Colon (tissue), 2 donors: ENCODE measurements around the gene SPEM3.

Experiments
- FAIRE-seq: peaks from 2 replicates; lab custom pipeline; 2012; peaks lifted over from hg19 to GRCh38; lab: Jason Lieb, UNC
- donor health status: control.
- donor health status: control.

The SPEM3 gene

GRCh38 chr17:7421186-7421585 lies 7.5 kb upstream of the SPEM3 start:
- no peak for FAIRE-seq

- FAIRE-seq: no peak
Observed at GRCh38 chr17:7423679-7424078, 5.0 kb upstream of the SPEM3 start.

GRCh38 chr17:7425316-7425715 lies 3.3 kb upstream of the SPEM3 start, which contains the start of gene SPEM2:
SPEM2 (plus strand) TSS chr17:7425616; CDS start chr17:7425689, 73 bp downstream.
- FAIRE-seq: no peak

GRCh38 chr17:7425756-7426155 lies 2.9 kb upstream of the SPEM3 start:
- no peak for FAIRE-seq

GRCh38 chr17:7426203-7426863 lies 2.3 kb upstream of the SPEM3 start:
- FAIRE-seq: no peak

GRCh38 chr17:7426896-7427489 lies 1.7 kb upstream of the SPEM3 start:
- no peak for FAIRE-seq

- no peak for FAIRE-seq
Observed at GRCh38 chr17:7427549-7427948, 1.1 kb upstream of the SPEM3 start.

GRCh38 chr17:7429722-7430121 lies 1.1 kb downstream of the SPEM3 start:
- no peak for FAIRE-seq

- FAIRE-seq: no peak
Observed at GRCh38 chr17:7431231-7431630, 2.6 kb downstream of the SPEM3 start.

- FAIRE-seq: no peak
Observed at GRCh38 chr17:7432296-7432695, 3.6 kb downstream of the SPEM3 start.

GRCh38 chr17:7435676-7436555 lies 7.3 kb downstream of the SPEM3 start:
- no peak for FAIRE-seq

GRCh38 chr17:7436556-7437368 lies 8.1 kb downstream of the SPEM3 start:
- no peak for FAIRE-seq

- no peak for FAIRE-seq
Observed at GRCh38 chr17:7437369-7437863, 8.8 kb downstream of the SPEM3 start.

- no peak for FAIRE-seq
Observed at GRCh38 chr17:7437950-7438614, 9.4 kb downstream of the SPEM3 start.

- FAIRE-seq: no peak
Observed at GRCh38 chr17:7438656-7439460, 10.2 kb downstream of the SPEM3 start.

GRCh38 chr17:7439462-7440112 lies 10.9 kb downstream of the SPEM3 start, which contains the start of gene FGF11:
FGF11 (plus strand) TSS chr17:7439512; CDS start chr17:7439621, 109 bp downstream.
- no peak for FAIRE-seq

GRCh38 chr17:7440113-7440833 lies 11.6 kb downstream of the SPEM3 start:
- FAIRE-seq: no peak

GRCh38 chr17:7440834-7441195 lies 12.2 kb downstream of the SPEM3 start:
- no peak for FAIRE-seq

GRCh38 chr17:7441266-7441665 lies 12.6 kb downstream of the SPEM3 start:
- no peak for FAIRE-seq
